ENCODE data around the gene SYNJ1. TPM values are rescaled to one million over a fixed set of nuclear protein-coding genes. Genes with fewer than 3 reads are reported as not detected.
A peak's percentile ranks its signal among the peaks of the same experiment; 100 is the strongest.

The SYNJ1 gene
- total and polyA plus RNA-seq, 8 donors = 15.3 to 26.5 (median 18.1) TPM

- intact Hi-C loops (cut with DNase I) = no loop called here
Observed at GRCh38 chr21:32772281-32773047, 44.7 kb upstream of the SYNJ1 start.

GRCh38 chr21:32770871-32771523 is 43.2 kb upstream of the SYNJ1 start:
- TF ChIP-seq CTCF (IDR thresholded peaks at IDR 0.05) = no peak
- H3K36me3 ChIP-seq = no peaks in the 10 kb centered on the region
- DNase-seq (peak; percentile 18 to 88 (median 68)), ATAC-seq (peak; percentile 62)
- intact Hi-C loops (cut with DNase I) = no loop called here
- H3K27ac ChIP-seq = peak overlapping the region; percentile 93
- H3K4me3 ChIP-seq = peak overlapping the region; percentile 65 to 78
- peaks cover 11 to 40% of the 10 kb centered on the region in 2 donors for H3K4me1 ChIP-seq
- H3K27me3 ChIP-seq = no peaks in the 10 kb centered on the region
- no peaks in the 10 kb centered on the region for H3K9me3 ChIP-seq

More at GRCh38 chr21:32772281-32773047, 44.7 kb upstream of the SYNJ1 start:
- Histone ChIP-seq H3K4me3 (peak overlapping the region; percentile 65 to 78), H3K4me1 (peaks cover 11 to 40% of the 10 kb centered on the region in 2 donors), H3K36me3 (no peaks in the 10 kb centered on the region), H3K27ac (peak overlapping the region; percentile 90 to 93), H3K9me3 (no peaks in the 10 kb centered on the region), H3K27me3 (no peaks in the 10 kb centered on the region)
- ATAC-seq (peak; percentile 51), DNase-seq (peak in 2 of 4 donors; percentile 35 to 44)
- no peak for TF ChIP-seq CTCF (IDR thresholded peaks at IDR 0.05)

GRCh38 chr21:32768530-32768929 is 40.7 kb upstream of the SYNJ1 start:
- ATAC-seq (no peak), DNase-seq (no peak)
- peaks cover 11 to 51% of the 10 kb centered on the region in 2 donors for H3K4me1 ChIP-seq
- no peaks in the 10 kb centered on the region for H3K9me3 ChIP-seq
- intact Hi-C loops (cut with DNase I) = no loop called here
- H3K27me3 ChIP-seq = no peaks in the 10 kb centered on the region
- no peak for TF ChIP-seq CTCF (IDR thresholded peaks at IDR 0.05)
- peaks cover 0 to 9% of the 10 kb centered on the region in 2 donors for H3K36me3 ChIP-seq
- H3K27ac ChIP-seq = no peak overlapping the region
- no peak overlapping the region for H3K4me3 ChIP-seq

GRCh38 chr21:32765058-32765457 is 37.2 kb upstream of the SYNJ1 start:
- H3K27me3 ChIP-seq = no peaks in the 10 kb centered on the region
- no peak for DNase-seq
- peaks cover 3 to 44% of the 10 kb centered on the region in 2 donors for H3K36me3 ChIP-seq
- H3K27ac ChIP-seq = peak overlapping the region in 1 of 2 donors; percentile 1
- no peak for ATAC-seq
- no peak for TF ChIP-seq CTCF (IDR thresholded peaks at IDR 0.05)
- intact Hi-C loops (cut with DNase I) = no loop called here
- peaks cover 6 to 33% of the 10 kb centered on the region in 2 donors for H3K4me1 ChIP-seq
- H3K4me3 ChIP-seq = no peak overlapping the region
- no peaks in the 10 kb centered on the region for H3K9me3 ChIP-seq

GRCh38 chr21:32764186-32764585 is 36.4 kb upstream of the SYNJ1 start:
- no peaks in the 10 kb centered on the region for H3K9me3 ChIP-seq
- DNase-seq (no peak), ATAC-seq (no peak)
- TF ChIP-seq CTCF (IDR thresholded peaks at IDR 0.05) = no peak
- H3K4me3 ChIP-seq = no peak overlapping the region
- H3K27ac ChIP-seq = no peak overlapping the region
- peaks cover 3 to 52% of the 10 kb centered on the region in 2 donors for H3K36me3 ChIP-seq
- H3K4me1 ChIP-seq = peaks cover 0 to 24% of the 10 kb centered on the region in 2 donors
- no peaks in the 10 kb centered on the region for H3K27me3 ChIP-seq
- intact Hi-C loops (cut with DNase I) = no loop called here

All from left lung (tissue), 10 donors.